GM21528 (cell line): ENCODE results near the gene ADAMTSL3.
"Not testable (repeated sequence)": the region's sequence is repeated elsewhere in the genome, so short reads cannot be mapped to it uniquely, and the experiment has no call there.

Experiments used
- ATAC-seq: cut with Tn5 transposase; IDR thresholded peaks from one replicate; pipeline ENCODE4 v1.9.1; 2021; ENCODE audit warnings: mild to moderate bottlenecking, moderate library complexity; ENCODE audit not compliant: unreplicated experiment, low FRiP score

The ADAMTSL3 gene

DNA sequence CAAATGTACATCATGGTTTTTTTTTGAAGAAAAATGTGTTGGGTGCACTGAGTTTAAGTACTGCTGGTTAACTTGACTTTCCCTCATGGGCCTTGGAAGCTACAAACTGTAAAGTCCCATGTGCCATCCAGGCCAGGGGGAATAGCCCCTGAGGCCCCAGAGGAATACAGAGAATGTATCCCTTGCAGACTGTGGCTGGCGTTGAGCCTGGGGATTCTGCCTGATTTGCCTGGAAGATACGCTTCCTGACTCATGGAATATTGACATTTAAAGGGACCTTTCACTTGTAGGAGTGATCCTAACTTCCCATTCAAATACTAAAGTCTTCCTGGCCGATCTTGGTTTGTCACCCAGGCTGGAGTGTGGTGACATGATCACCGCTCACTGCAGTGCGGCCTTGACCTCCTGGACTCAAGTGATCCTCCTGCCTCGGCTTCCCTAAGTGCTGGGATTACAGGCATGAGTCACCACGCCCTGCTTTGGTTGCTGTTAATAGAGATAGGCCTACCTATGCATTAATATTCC, 42.0 kb downstream of the ADAMTSL3 start:
- no peak for ATAC-seq

- ATAC-seq, result no peak
These were observed 43.8 kb downstream of the ADAMTSL3 start for GRCh38 chr15:83697716-83698115.

- ATAC-seq, result no peak
These were observed 44.4 kb downstream of the ADAMTSL3 start for GRCh38 chr15:83698294-83698693.

DNA sequence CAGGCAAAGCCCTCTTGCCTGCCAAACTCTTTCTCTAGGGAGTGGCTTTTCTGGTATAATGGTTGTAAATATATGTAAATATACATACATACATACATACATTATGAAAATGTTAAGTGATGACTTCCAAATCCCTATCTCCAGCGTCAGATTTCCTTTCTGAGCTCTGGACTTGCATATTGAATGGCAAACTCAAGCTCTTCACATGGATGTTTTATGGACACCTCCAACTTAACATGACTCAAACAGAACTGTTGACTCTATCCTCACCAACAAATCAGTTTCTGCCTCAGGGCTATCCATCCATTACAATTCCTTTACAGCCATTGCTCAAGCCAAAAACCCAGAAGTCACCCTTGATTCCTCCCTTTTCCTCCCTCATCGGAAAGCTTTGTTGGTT, 45.1 kb downstream of the ADAMTSL3 start:
- ATAC-seq, result no peak

GRCh38 chr15:83700082-83700481, 46.2 kb downstream of the ADAMTSL3 start:
- no peak for ATAC-seq

GRCh38 chr15:83702314-83702713, 48.4 kb downstream of the ADAMTSL3 start:
- ATAC-seq, result not testable (repeated sequence)

GRCh38 chr15:83708328-83708727, 54.4 kb downstream of the ADAMTSL3 start:
- ATAC-seq, result no peak

GRCh38 chr15:83709241-83709640, 55.3 kb downstream of the ADAMTSL3 start:
- no peak for ATAC-seq

DNA sequence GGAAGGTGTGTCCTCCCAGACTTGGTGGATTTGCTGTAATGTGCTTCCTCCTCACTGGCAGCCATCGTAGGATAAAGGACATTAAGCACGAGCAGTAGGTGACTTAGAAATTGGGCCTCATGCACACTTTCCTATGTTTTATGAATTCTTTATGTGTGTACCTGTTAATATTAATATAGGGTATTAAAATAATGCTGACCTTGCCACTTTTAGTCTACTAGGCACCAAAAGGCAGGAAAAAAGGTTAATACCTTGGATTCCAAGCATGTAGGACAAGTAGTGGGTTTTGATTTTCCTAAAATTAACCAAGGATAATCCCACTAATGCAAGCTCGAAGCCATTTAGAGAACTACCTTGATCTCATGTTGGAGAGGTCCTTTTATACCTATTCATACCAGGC, 55.9 kb downstream of the ADAMTSL3 start:
- ATAC-seq, result no peak

- no peak for ATAC-seq
These were observed 56.5 kb downstream of the ADAMTSL3 start for GRCh38 chr15:83710452-83710851.

GRCh38 chr15:83711236-83711635, 57.3 kb downstream of the ADAMTSL3 start:
- no peak for ATAC-seq

DNA sequence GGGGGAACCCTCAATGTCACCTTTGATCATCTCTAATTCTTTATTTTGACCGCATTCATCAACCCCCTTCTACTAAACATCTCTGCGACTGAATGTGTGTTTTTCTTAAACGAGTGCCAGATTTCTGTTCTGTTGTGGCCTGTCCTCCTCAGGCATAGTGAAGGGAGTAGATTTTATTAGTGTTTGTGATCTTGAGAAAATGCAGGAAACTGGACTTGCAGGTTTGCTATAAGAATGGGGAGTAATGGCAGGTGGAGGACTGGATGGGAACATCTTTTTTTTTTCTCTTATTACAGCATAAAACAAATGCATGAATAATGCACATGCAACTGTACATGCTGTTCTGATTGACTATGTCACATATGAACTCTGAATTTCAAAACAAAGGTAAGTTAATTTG, 59.3 kb downstream of the ADAMTSL3 start:
- ATAC-seq, result no peak

DNA sequence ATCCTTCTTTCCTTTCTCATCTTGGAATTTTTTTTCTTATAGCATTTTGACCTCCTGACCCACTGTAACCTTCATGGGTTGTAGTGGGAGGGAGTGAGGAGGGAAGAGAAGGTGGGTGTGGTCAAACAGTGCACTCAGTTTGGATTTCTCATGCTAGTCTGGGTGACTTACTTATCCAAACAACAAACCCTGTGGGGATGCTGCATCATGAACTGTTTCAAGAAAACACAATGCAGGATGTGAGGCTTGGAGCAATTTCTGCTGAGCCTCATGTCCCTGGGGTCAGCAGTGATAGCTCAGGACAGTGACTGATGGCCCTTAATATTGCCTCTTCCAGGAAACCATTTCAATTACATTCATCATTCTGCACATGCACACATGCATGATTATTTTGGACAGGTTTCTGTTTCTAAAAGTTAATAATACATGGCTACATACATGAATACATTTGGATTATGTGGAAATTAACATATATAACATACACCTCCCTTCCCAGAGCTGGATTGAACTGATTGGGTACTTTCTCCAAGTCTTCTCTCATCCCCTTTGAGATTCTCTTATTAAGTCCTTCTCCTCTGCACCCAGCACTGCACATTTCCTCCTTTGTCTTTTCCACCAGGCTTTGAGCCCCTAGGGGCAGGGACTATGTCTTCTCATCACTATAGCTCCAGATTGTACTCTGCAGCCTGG, 61.2 kb downstream of the ADAMTSL3 start:
- no peak for ATAC-seq

- no peak for ATAC-seq
These were observed 62.7 kb downstream of the ADAMTSL3 start for GRCh38 chr15:83716605-83717004.

DNA sequence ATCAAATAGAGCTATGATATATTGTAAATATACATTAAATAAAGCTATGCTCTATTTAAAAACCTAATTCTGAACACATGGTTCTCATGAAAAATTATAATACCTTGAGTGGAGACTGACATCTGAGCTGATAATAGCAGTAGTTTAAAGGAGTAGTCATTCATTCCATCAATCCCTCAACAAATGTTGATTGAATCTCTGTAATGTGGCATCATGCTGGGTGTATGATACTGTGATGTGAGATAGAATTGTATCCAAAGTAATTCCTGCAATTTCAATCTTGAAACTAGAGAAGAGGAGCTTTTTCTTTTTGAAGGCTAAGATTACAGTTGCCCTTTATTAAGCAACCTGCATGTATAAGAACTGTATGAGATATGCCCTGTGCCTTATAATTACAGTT, 63.1 kb downstream of the ADAMTSL3 start:
- no peak for ATAC-seq

- no peak for ATAC-seq
These were observed 66.5 kb downstream of the ADAMTSL3 start for GRCh38 chr15:83720468-83720867.

DNA sequence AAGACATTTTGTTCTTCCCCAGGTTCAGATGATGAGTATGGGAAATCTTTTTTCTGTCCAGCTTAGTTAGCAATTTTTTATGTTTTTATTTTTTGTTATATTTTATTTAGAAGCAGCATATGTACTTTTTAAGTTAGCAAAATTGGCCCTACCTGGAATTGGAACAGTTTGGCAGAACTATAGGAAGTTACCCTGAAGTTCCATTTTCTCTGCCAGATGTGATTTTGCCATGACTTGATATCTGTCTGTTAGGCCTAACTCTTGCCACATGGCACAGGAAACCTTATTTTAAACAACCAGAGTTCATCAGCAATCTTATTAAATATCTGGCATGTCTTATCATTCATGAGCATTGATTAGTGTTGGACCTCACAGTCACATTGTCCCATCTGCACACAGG, 67.1 kb downstream of the ADAMTSL3 start:
- ATAC-seq, result no peak

DNA sequence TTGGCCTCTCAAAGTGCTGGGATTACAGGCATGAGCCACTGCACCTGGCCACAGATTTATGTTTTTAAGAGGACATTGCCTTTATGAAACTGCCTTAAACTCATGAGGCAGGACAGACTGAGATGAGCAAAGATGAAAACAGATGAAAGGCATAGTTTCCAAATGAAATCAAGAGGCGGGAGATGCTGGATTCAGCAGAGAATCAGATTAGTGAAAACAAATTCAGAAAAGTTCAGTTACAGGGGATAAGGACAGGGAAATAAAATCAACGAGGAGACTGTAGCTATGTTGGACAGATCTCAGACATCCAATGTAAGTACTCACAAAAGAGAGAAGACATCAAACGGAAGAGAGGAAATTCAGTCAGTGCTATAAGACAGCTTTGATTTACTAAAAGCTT, 68.1 kb downstream of the ADAMTSL3 start:
- ATAC-seq, result no peak

- no peak for ATAC-seq
These were observed 69.3 kb downstream of the ADAMTSL3 start for GRCh38 chr15:83723216-83723615.

GRCh38 chr15:83732196-83732595, 78.3 kb downstream of the ADAMTSL3 start:
- no peak for ATAC-seq

DNA sequence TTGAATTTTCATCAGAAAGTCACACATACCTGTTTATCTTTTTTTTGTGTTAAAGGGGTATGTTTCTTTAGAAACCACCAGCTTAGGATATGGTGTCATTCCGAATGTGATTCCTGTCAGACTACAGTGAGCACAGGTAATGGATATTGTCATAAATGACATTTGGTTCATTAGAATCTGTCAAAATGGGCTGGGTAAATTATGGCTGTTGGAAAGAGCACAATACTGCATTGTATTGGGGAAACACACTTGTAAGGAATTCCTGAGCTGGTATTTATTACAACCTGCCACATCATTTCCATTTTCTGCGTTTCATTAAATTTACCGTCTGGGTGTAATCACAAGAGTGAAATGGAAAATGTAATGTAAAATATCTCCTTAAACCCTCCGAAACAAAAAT, 78.8 kb downstream of the ADAMTSL3 start:
- ATAC-seq, result no peak

GRCh38 chr15:83733206-83733605, 79.3 kb downstream of the ADAMTSL3 start:
- ATAC-seq, result no peak

DNA sequence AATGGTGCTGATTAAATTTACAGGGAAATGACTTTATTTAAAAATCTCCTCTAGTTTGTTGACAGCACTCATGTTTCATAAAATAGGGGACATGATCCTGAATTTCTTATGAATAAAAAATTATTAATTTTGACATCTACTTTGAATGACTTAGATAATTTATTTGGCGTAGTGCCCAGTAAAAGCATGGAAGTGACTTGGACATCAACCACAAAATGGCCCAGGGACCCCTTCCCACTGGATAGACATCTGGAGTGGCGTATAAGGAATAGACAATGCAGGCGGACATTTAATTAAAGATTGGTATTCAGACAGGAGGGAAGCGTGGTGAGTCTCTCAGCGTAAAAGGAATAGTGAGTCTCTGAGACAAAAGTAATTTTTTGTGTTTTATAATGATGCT, 79.8 kb downstream of the ADAMTSL3 start:
- ATAC-seq, result no peak
